ENCODE data around the gene LYPLA2. TPM values are rescaled to one million over a fixed set of nuclear protein-coding genes. Genes with fewer than 3 reads are reported as not detected.

The LYPLA2 gene
- 109 and 115 TPM in 2 replicates for total RNA-seq
- long read RNA-seq, transcript LYPLA2-205 (10 exons, 1,810 nt) = major isoform, 60 of 69 reads
- long read RNA-seq, partial matches to known transcripts = 6 of 69 reads
- long read RNA-seq, other reads (novel, unspliced or antisense) = 3 of 69 reads

- peak; percentile 71 for DNase-seq (ENCODE audit: low spot score, unreplicated experiment)
- H3K27ac Mint-ChIP-seq = peak within 1 kb of the TSS; percentile 93
- TF ChIP-seq, protein P1, sequence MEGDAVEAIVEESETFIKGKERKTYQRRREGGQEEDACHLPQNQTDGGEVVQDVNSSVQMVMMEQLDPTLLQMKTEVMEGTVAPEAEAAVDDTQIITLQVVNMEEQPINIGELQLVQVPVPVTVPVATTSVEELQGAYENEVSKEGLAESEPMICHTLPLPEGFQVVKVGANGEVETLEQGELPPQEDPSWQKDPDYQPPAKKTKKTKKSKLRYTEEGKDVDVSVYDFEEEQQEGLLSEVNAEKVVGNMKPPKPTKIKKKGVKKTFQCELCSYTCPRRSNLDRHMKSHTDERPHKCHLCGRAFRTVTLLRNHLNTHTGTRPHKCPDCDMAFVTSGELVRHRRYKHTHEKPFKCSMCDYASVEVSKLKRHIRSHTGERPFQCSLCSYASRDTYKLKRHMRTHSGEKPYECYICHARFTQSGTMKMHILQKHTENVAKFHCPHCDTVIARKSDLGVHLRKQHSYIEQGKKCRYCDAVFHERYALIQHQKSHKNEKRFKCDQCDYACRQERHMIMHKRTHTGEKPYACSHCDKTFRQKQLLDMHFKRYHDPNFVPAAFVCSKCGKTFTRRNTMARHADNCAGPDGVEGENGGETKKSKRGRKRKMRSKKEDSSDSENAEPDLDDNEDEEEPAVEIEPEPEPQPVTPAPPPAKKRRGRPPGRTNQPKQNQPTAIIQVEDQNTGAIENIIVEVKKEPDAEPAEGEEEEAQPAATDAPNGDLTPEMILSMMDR (IDR thresholded peaks at IDR 0.05; ENCODE audit: unreplicated experiment) = no peak
- H3K27me3 Mint-ChIP-seq = no peaks in the 10 kb centered on the region
- peak within 1 kb of the TSS; percentile 100 for H3K4me3 Mint-ChIP-seq (ENCODE audit: low read depth)
- H3K4me1 Mint-ChIP-seq (ENCODE audit: low read depth) = peaks cover 11% of the 10 kb centered on the region
- peaks cover 22% of the 10 kb centered on the region for H3K36me3 Mint-ChIP-seq (ENCODE audit: insufficient read depth)
- no peaks in the 10 kb centered on the region for H3K9me3 Mint-ChIP-seq (ENCODE audit: low read depth)
Observed at GRCh38 chr1:23790696-23791515, at the start of gene LYPLA2. LYPLA2 (plus strand) TSS chr1:23791145; CDS start chr1:23792683, 1,538 bp downstream.

DNA sequence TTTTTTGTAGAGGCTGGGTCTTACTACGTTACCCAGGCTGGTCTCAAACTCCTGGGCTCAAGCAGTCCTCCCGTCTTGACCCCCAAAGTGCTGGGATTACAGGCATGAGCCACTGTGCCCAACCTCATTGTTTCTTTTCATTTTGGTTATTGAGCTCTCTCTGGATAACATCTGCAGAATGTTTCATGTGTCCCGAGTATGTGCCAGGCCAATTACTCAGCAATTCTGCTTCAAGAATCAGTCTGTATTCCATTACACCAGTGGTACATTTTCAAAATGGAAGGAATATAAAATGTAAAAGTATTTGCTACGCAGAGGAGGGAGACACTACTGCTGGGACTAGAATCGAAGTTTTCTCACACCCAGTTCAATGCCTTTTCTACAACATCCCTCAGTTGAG lies 49.3 kb upstream of the LYPLA2 start:
- Mint-ChIP-seq H3K9me3 (ENCODE audit: low read depth) (no peaks in the 10 kb centered on the region), H3K27ac (no peak overlapping the region), H3K4me3 (ENCODE audit: low read depth) (peak overlapping the region; percentile 81), H3K4me1 (ENCODE audit: low read depth) (peaks cover 24% of the 10 kb centered on the region), H3K36me3 (ENCODE audit: insufficient read depth) (peaks cover 2% of the 10 kb centered on the region), H3K27me3 (no peaks in the 10 kb centered on the region)
- DNase-seq (ENCODE audit: low spot score, unreplicated experiment) = no peak
- TF ChIP-seq, protein P1 (IDR thresholded peaks at IDR 0.05; ENCODE audit: unreplicated experiment) = no peak

GRCh38 chr1:23742670-23743286 lies 48.2 kb upstream of the LYPLA2 start:
- no peak for DNase-seq (ENCODE audit: low spot score, unreplicated experiment)
- Mint-ChIP-seq H3K27me3 (no peaks in the 10 kb centered on the region), H3K4me3 (ENCODE audit: low read depth) (peak overlapping the region; percentile 81), H3K27ac (peak overlapping the region; percentile 92), H3K36me3 (ENCODE audit: insufficient read depth) (peaks cover 3% of the 10 kb centered on the region), H3K4me1 (ENCODE audit: low read depth) (peaks cover 26% of the 10 kb centered on the region), H3K9me3 (ENCODE audit: low read depth) (no peaks in the 10 kb centered on the region)
- TF ChIP-seq, protein P1 (IDR thresholded peaks at IDR 0.05; ENCODE audit: unreplicated experiment) = no peak

DNA sequence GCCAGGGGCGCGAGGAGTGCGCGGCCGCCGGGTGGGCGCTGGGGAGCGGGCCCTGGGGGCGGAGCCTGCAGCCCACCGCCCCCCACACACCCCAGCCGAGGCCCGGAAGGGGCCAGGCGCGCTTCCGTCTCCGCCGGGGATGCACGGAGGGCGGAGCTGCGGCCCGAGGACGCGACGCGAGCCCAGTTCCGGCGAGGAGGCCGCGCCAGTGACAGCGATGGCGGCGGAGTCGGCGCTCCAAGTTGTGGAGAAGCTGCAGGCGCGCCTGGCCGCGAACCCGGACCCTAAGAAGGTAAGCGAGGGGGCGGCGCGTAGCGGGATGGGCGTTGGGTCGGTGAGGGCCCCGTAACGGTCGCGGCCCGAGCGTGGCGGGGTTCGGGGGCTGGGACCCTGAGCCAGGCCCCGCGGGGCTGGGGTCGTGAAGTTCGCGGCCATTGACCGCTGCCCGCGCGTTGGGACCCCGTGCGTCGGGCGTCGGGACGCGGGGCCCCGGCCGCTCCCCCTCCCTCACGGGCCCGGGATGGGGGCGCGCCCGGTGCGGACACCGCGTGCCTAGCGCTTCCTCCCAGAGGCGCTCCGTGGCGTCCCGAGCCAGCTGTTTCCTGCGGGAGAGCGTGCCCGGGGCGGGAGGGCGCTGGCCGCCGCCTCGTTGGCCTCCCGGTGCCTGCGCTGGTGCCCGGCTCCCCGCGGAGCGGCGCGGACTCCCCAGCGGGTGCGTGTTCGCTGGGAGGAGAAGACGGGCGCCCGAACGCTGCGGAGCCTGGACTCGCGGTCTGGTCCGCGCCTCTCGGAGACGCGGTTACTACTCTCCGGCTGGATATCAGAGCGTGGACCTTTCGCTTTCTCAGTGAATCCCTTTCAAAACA lies 47.4 kb upstream of the LYPLA2 start, which contains the start of gene ELOA:
ELOA (plus strand) TSS at position 185 of the 866 bp plus-strand sequence; CDS start at position 218, 33 bp downstream.
- peaks cover 26% of the 10 kb centered on the region for H3K4me1 Mint-ChIP-seq (ENCODE audit: low read depth)
- H3K9me3 Mint-ChIP-seq (ENCODE audit: low read depth) = no peaks in the 10 kb centered on the region
- H3K4me3 Mint-ChIP-seq (ENCODE audit: low read depth) = peak within 1 kb of the TSS; percentile 86
- DNase-seq (ENCODE audit: low spot score, unreplicated experiment) = peak; percentile 58
- H3K27ac Mint-ChIP-seq = peak within 1 kb of the TSS; percentile 94
- no peaks in the 10 kb centered on the region for H3K27me3 Mint-ChIP-seq
- TF ChIP-seq, protein P1 (IDR thresholded peaks at IDR 0.05; ENCODE audit: unreplicated experiment) = no peak
- H3K36me3 Mint-ChIP-seq (ENCODE audit: insufficient read depth) = peaks cover 3% of the 10 kb centered on the region

Measured in progenitor cell of endocrine pancreas (in vitro differentiated cells).